Measurements from ENCODE around the gene AGXT2. TPM values are rescaled to one million over a fixed set of nuclear protein-coding genes. Genes with fewer than 3 reads are reported as not detected.

Gene AGXT2
- total and polyA plus RNA-seq, 9 of the 15 experiments (the other 6 are each of a cell fraction or from before 2014, with no cell fraction given): not detected

DNA sequence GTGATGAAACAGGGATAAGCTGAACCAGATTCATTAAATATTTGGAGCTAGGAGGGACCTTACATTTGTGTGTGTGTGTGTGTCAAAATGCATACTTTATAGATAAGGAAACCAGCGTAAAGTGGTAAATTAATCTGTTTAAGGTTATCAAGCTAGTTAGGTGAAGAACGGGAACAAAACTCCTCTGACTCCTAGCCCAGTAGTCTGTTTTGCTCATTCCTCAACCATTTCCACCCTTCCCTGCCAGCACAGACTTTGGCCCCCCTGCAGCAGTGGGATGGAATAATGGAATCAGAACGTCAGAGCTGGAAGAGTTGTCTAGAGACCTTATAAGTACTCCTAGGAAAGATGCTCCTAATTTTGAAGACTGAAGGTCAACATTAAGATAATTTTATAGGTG lies 6.5 kb downstream of the AGXT2 start:
- no peak overlapping the region for H3K4me2 ChIP-seq (ENCODE audit: insufficient read depth, low read length)
- no peak overlapping the region for H2AFZ ChIP-seq (ENCODE audit: low read depth, low read length)
- FAIRE-seq (peak; percentile 55), ATAC-seq (no peak), DNase-seq (ENCODE audit: extremely low read depth in 1 of 4, low spot score in 3 of 4) (no peak)
- H4K20me1 ChIP-seq (replicated peaks; ENCODE audit: control insufficient read depth, insufficient read depth, low read length): no peaks in the 10 kb centered on the region
- H3K4me3 ChIP-seq: no peak overlapping the region
- no peaks in the 10 kb centered on the region for H3K36me3 ChIP-seq (ENCODE audit: control insufficient read depth, insufficient read depth, low read length)
- H3K9ac ChIP-seq (ENCODE audit: insufficient read depth in 1 of 2, low read depth in 2 of 2, low read length in 2 of 2): no peak overlapping the region
- POLR2A ChIA-PET: no interaction called here
- CTCF ChIA-PET (ENCODE audit: low intra/inter-chr PET ratio): no interaction called here
- no peaks in the 10 kb centered on the region for H3K4me1 ChIP-seq (replicated peaks in 1 of 2; ENCODE audit: control insufficient read depth in 2 of 2, insufficient read depth in 2 of 2, low read length in 2 of 2)
- no peak overlapping the region for H3K27ac ChIP-seq (ENCODE audit: extremely low read depth, low read depth, low read length)
- intact Hi-C loops (cut with micrococcal nuclease) (no loop called here), in situ Hi-C loops (cut with MboI) (no loop called here)
- no peaks in the 10 kb centered on the region for H3K9me3 ChIP-seq (replicated peaks; ENCODE audit: control insufficient read depth, insufficient read depth, low read depth, low read length)
- no peaks in the 10 kb centered on the region for H3K79me2 ChIP-seq (ENCODE audit: control insufficient read depth, insufficient read depth, low read length)
- peaks cover 10 to 20% of the 10 kb centered on the region in 2 experiments; a peak in 4 of 5 replicates for H3K27me3 ChIP-seq (ENCODE audit: control insufficient read depth in 2 of 2, insufficient read depth in 2 of 2, low read length in 2 of 2)
- no peaks in the 10 kb centered on the region for H3K9me1 ChIP-seq (ENCODE audit: control insufficient read depth, insufficient read depth, low read length)
- 0% methylated on average over 3 of the region's 3 CpGs for WGBS (ENCODE audit: insufficient coverage, low coverage, missing lambda C conversion rate)
- BruUV-seq (replicated peaks): no TSS peak
- TF ChIP-seq ZNF551 (CRISPR knock-in tag; IDR thresholded peaks at IDR 0.05): no peak
- no peak for TF ChIP-seq MAFG (tag; conservative IDR thresholded peaks at IDR 0.05)
- no peak for TF ChIP-seq HDAC3 (IDR thresholded peaks at IDR 0.05; ENCODE audit: borderline replicate concordance, partially characterized antibody)
- TF ChIP-seq GATAD2B (IDR thresholded peaks at IDR 0.05; ENCODE audit: borderline replicate concordance): no peak
- no peak for TF ChIP-seq POU5F1 (IDR thresholded peaks at IDR 0.05; ENCODE audit: borderline replicate concordance, low read depth, low read length, partially characterized antibody)
- no peak for TF ChIP-seq POLR2A (conservative IDR thresholded peaks at IDR 0.05)
- no peak for TF ChIP-seq MYNN (IDR thresholded peaks at IDR 0.05)
- TF ChIP-seq MYNN (CRISPR knock-in tag; IDR thresholded peaks at IDR 0.05): no peak
- no peak for TF ChIP-seq FOXA1 (IDR thresholded peaks at IDR 0.05; ENCODE audit: borderline replicate concordance)
- no peak for TF ChIP-seq ZC3H8 (IDR thresholded peaks at IDR 0.05)
- TF ChIP-seq KLF10 (CRISPR knock-in tag; IDR thresholded peaks at IDR 0.05): no peak
- TF ChIP-seq JUND (IDR thresholded peaks at IDR 0.05; ENCODE audit: borderline replicate concordance, low read depth, low read length): no peak
- TF ChIP-seq JUND (tag; IDR thresholded peaks at IDR 0.05; ENCODE audit: borderline replicate concordance, low read depth, low read length): no peak
- TF ChIP-seq ZNF174 (CRISPR knock-in tag; IDR thresholded peaks at IDR 0.05): no peak
- TF ChIP-seq CHD2 (IDR thresholded peaks at IDR 0.05; ENCODE audit: low read depth, low read length): no peak

All from K562 (cell line).